Measurements from ENCODE around the gene PSMC4.

Gene PSMC4

DNA sequence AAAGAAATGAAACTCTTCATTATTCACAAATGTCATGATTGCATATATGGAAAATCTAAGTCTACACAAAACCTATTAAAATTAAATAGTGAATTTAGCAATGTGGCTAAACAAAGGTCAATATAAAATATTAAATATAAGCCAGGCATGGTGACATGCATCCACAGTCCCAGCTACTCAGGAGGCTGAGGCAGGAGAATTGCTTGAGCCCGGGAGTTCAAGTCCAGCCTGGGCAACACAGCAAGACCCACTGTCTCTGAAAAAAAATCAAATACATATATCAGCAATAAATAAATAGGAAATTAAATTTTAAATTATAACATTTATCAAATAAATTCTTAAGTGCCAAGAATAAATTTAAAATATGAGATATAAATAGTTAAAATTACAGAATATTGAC is 11.9 kb downstream of the PSMC4 start:
- TF ChIP-seq, protein P1, sequence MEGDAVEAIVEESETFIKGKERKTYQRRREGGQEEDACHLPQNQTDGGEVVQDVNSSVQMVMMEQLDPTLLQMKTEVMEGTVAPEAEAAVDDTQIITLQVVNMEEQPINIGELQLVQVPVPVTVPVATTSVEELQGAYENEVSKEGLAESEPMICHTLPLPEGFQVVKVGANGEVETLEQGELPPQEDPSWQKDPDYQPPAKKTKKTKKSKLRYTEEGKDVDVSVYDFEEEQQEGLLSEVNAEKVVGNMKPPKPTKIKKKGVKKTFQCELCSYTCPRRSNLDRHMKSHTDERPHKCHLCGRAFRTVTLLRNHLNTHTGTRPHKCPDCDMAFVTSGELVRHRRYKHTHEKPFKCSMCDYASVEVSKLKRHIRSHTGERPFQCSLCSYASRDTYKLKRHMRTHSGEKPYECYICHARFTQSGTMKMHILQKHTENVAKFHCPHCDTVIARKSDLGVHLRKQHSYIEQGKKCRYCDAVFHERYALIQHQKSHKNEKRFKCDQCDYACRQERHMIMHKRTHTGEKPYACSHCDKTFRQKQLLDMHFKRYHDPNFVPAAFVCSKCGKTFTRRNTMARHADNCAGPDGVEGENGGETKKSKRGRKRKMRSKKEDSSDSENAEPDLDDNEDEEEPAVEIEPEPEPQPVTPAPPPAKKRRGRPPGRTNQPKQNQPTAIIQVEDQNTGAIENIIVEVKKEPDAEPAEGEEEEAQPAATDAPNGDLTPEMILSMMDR (IDR thresholded peaks at IDR 0.05; ENCODE audit: low read depth, low read length), result no peak
- no peak for DNase-seq (ENCODE audit: low read depth, low spot score)
- no peak overlapping the region for H3K4me3 ChIP-seq (ENCODE audit: low read depth, low read length)
- in situ Hi-C loops (cut with HindIII; ENCODE audit: low sequenced_read_pairs), result no loop called here

- DNase-seq (ENCODE audit: low read depth, low spot score), result no peak
- TF ChIP-seq, protein P1 (IDR thresholded peaks at IDR 0.05; ENCODE audit: low read depth, low read length), result no peak
- in situ Hi-C loops (cut with HindIII; ENCODE audit: low sequenced_read_pairs), result no loop called here
- no peak overlapping the region for H3K4me3 ChIP-seq (ENCODE audit: low read depth, low read length)
Observed at GRCh38 chr19:39983695-39984300, 12.8 kb downstream of the PSMC4 start.

GRCh38 chr19:39986643-39987042 is 15.7 kb downstream of the PSMC4 start:
- no peak for DNase-seq (ENCODE audit: low read depth, low spot score)
- H3K4me3 ChIP-seq (ENCODE audit: low read depth, low read length), result no peak overlapping the region
- in situ Hi-C loops (cut with HindIII; ENCODE audit: low sequenced_read_pairs), result no loop called here
- TF ChIP-seq, protein P1 (IDR thresholded peaks at IDR 0.05; ENCODE audit: low read depth, low read length), result no peak

DNA sequence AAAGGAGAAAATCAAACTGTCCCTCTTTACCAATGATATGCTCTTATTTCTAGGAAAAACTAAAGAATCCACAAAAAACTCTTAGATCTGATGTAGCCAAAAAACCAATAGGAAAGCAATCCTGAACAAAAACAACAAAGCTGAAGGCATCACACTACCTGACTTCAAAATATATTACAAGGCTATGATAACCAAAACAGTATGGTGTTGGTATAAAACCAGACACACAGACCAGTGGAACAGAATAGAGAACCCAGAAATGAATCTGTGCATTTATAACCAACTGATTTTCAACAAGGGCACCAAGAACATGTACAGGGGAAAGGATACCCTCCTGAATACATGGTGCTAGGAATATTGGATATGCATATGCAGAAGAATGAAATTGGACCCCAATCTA is 16.2 kb downstream of the PSMC4 start:
- no peak overlapping the region for H3K4me3 ChIP-seq (ENCODE audit: low read depth, low read length)
- in situ Hi-C loops (cut with HindIII; ENCODE audit: low sequenced_read_pairs), result no loop called here
- DNase-seq (ENCODE audit: low read depth, low spot score), result no peak
- TF ChIP-seq, protein P1 (IDR thresholded peaks at IDR 0.05; ENCODE audit: low read depth, low read length), result no peak

- in situ Hi-C loops (cut with HindIII; ENCODE audit: low sequenced_read_pairs), result no loop called here
- no peak for DNase-seq (ENCODE audit: low read depth, low spot score)
- TF ChIP-seq, protein P1 (IDR thresholded peaks at IDR 0.05; ENCODE audit: low read depth, low read length), result no peak
- H3K4me3 ChIP-seq (ENCODE audit: low read depth, low read length), result no peak overlapping the region
Observed at GRCh38 chr19:39987596-39987995, 16.6 kb downstream of the PSMC4 start.

DNA sequence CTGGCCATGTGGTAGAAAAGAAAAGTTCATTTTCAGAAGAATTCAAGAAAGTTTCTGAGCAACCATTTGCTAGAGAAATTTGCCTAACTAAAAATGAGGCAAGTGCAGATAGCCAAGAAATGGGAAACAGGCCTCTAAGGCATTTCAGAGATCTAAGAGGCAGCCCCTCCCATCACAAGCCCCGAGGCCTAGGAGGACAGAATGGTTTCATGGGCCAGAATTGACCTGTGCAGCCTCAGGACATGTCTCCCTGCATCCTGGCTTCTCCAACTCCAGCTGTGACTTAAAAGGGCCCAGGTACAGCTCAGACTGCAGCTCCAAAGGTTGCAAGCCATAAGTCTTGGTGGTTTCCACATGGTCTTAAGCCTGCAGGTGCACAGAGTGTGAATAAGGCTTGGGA is 22.6 kb downstream of the PSMC4 start:
- in situ Hi-C loops (cut with HindIII; ENCODE audit: low sequenced_read_pairs), result no loop called here
- TF ChIP-seq, protein P1 (IDR thresholded peaks at IDR 0.05; ENCODE audit: low read depth, low read length), result no peak

More for the DNA sequence above, 22.6 kb downstream of the PSMC4 start:
- no peak overlapping the region for H3K4me3 ChIP-seq (ENCODE audit: low read depth, low read length)
- no peak for DNase-seq (ENCODE audit: low read depth, low spot score)

All from astrocyte of the spinal cord (primary cell).